Measurements from ENCODE around the gene IQCN.

Gene IQCN

DNA sequence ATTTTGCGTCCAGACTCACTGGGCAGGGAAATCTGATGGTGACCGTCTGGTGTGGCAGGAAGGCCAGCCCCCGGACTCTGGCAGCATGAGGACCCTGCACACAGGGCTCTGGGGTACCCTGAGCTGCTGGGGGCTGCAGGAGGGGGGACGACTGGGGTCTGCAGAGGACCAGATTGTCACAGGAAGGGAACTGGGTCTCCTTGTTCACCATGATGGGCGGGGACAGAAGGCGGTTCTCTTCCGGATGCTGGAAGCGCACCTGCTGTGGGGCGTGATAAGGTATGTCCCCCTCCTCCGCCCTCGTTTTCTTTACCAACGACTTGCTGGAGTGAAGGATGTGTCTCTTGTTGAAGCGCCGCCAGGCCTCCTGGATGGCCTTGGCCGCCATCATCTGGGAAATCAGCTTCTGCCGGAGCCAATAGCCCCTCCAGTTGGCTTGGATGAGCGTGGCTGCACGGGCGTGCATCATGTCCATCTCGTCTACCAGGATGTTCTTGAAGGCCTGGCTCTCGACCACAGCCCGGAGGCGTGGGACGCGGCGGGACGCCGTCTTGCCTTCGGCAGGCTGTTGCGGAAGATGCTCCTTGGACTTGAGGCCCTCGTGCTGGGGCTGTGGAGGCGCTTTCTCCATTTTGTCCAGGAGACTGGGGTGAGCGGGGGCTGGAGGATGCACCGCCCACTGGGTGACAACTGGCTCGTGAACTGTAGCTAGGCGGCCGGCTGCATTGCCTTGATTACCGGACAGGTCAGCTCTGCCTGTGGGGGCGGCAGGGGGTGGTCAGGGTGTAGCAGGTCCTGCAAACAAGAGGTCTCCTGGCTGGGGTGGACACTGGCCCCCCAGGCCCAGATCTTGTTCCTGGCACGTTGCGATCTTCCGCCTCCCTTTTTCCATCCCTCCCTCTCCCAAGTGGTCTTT, 7.2 kb downstream of the IQCN start:
- POLR2A ChIA-PET: interaction anchor here (0.6 kb wide), 1 partner anchor 74 kb away, joined by 3 read pairs; the partner anchor contains the start of gene MPV17L2
- TF ChIP-seq, protein P1, sequence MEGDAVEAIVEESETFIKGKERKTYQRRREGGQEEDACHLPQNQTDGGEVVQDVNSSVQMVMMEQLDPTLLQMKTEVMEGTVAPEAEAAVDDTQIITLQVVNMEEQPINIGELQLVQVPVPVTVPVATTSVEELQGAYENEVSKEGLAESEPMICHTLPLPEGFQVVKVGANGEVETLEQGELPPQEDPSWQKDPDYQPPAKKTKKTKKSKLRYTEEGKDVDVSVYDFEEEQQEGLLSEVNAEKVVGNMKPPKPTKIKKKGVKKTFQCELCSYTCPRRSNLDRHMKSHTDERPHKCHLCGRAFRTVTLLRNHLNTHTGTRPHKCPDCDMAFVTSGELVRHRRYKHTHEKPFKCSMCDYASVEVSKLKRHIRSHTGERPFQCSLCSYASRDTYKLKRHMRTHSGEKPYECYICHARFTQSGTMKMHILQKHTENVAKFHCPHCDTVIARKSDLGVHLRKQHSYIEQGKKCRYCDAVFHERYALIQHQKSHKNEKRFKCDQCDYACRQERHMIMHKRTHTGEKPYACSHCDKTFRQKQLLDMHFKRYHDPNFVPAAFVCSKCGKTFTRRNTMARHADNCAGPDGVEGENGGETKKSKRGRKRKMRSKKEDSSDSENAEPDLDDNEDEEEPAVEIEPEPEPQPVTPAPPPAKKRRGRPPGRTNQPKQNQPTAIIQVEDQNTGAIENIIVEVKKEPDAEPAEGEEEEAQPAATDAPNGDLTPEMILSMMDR (IDR thresholded peaks at IDR 0.05; ENCODE audit: insufficient read depth, low read length, missing control alignments): no peak
- CTCF ChIA-PET: interaction anchor here (1.9 to 4.9 kb wide), 3 partner anchors 12 to 61 kb away, joined by 6 to 45 read pairs (median 6); no protein-coding TSS in a partner anchor
- H3K4me3 ChIP-seq (ENCODE audit: low read depth, low read length): no peak overlapping the region
- no peak for DNase-seq (ENCODE audit: low read depth, low spot score)

DNA sequence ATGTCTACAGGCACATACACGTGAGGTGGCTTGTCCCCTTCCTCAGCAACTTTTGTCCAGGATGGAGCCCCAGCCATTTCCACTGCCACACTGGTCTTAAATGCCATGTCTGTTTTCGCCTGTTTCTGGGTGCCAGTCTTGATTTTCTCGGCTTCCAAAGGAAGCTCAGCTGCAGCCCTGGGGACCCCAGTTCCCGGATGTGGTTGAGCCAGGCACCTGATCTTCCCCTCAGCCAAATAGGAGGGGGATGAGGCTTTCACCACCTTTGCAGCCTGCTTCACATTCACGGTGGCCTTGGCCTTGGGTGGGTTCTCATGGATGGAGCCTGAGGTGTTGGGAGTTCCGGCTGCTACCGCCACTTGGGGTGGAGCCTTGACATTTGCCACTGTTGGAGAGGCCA, 8.7 kb downstream of the IQCN start:
- no peak for DNase-seq (ENCODE audit: low read depth, low spot score)
- H3K4me3 ChIP-seq (ENCODE audit: low read depth, low read length): no peak overlapping the region
- TF ChIP-seq, protein P1 (IDR thresholded peaks at IDR 0.05; ENCODE audit: insufficient read depth, low read length, missing control alignments): no peak
- POLR2A ChIA-PET: no interaction called here
- CTCF ChIA-PET: interaction anchor here (2.2 kb wide), 1 partner anchor 13 kb away, joined by 7 read pairs; no protein-coding TSS in a partner anchor

DNA sequence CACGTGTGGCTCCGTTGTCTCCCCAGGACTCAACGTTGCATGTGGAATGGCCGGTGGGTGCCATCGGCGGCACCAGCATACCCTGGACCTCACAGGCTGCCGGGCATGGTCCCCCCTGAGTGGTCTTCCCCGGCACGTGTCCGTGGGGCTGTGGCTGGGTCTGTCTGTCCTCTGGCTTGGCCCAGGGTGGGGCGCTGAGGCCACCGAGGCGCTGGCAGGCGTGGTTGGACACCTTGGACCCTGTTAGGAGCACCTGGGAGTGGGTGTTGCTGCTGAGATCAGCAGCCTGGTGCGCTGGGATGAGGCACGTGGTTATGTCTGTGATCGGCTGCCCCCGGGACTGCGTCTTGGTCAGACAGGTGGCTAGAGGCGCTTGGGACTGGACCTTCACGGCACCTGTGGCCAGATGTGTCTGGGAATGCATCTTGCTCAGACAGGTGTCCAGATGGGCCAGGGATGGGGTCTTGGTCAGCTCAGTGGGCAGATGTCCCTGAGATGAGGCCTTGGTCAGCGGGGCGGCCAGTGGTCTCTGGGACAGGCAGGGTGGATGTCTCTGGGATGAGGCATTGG, 9.2 kb downstream of the IQCN start:
- TF ChIP-seq, protein P1 (IDR thresholded peaks at IDR 0.05; ENCODE audit: insufficient read depth, low read length, missing control alignments): no peak
- no peak for DNase-seq (ENCODE audit: low read depth, low spot score)
- ChIA-PET CTCF (interaction anchor here (2.2 to 2.8 kb wide), 2 partner anchors 10 to 14 kb away, joined by 7 to 9 read pairs; a partner anchor contains a TSS), POLR2A (no interaction called here)
- H3K4me3 ChIP-seq (ENCODE audit: low read depth, low read length): no peak overlapping the region

DNA sequence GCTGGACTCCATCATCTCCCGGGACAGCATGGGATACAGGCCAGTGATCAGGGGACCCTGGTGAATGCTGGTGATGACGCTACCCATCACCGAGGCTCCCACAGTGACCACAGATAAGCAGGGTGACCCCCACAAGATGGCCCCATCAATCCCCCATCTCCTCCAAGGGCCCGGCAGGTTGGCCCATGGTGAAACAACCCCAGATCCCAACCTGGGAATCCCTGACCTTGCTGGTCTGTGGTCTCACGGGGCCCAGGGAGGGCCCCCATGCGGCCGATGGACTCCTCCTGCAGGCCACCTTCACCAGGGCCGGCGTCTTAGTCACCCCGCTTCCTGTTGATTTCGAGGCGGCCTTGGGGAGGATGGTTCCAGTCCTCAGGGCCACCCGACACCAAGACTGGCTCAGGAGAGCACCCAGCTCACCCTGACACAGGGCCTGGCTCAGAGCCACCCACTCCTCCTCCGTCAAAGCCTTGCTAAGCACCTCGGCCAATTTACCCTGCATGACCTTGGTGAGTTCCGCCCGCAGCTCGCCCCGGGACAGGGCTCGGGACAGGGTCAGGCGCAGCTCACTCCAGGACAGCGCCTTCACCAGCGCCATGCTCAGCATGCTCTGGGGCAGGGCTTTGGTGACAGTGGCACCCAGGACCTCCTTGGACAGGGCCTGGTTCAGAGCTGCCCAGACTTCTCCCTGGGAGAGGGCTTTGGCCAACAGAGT, 10.0 kb downstream of the IQCN start:
- no peak for DNase-seq (ENCODE audit: low read depth, low spot score)

DNA sequence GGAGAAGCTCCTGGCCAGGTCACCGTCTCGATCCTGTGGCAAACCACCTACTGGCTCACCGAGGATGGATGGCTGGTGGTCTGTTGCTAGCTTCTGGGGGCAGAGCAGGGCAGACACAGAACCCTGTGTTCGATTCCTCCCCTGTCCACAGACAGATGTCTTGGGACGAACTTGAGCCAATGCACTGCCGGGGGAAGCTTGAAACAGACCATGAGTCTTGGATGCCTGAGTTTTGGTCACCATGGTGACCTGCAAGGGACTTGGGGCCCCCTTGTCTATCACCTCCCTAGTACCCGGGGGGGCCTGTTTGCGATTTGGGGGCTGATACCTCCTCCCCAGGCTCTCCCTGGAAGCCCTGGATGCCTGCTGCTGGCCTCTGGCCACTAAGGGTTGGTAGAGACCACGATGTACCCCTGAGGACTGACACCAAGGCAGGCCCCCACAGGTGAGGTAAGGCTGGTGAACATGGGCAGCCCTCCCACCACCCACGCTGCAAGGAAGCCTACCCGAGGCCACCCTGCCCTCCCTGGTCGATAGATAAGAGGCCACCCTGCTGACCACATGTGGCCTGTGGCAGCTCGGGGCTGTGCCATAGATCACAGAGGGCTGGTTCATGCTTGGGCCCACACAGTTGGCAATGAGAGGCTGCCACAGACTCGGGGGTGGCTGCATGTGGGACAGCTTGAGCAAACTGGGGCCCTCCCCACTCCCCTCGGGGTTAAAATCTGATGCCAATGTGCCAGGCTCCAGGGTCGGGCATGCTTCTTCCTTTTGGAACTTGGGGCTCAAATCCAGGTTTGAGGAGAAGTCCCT, 10.7 kb downstream of the IQCN start:
- CTCF ChIA-PET: interaction anchor here (0.7 to 2.8 kb wide), 6 partner anchors 9 to 65 kb away, joined by 3 to 11 read pairs (median 7); a partner anchor contains a TSS
- DNase-seq (ENCODE audit: low read depth, low spot score): no peak
- no peak overlapping the region for H3K4me3 ChIP-seq (ENCODE audit: low read depth, low read length)
- POLR2A ChIA-PET: interaction anchor here (1.8 kb wide), 1 partner anchor 11 kb away, joined by 7 read pairs; the partner anchor contains the start of gene IQCN
- TF ChIP-seq, protein P1 (IDR thresholded peaks at IDR 0.05; ENCODE audit: insufficient read depth, low read length, missing control alignments): no peak

More for the DNA sequence above, 10.0 kb downstream of the IQCN start:
- ChIA-PET POLR2A (no interaction called here), CTCF (interaction anchor here (2.2 to 2.8 kb wide), 2 partner anchors 10 to 15 kb away, joined by 7 to 9 read pairs; a partner anchor contains a TSS)
- no peak overlapping the region for H3K4me3 ChIP-seq (ENCODE audit: low read depth, low read length)
- TF ChIP-seq, protein P1 (IDR thresholded peaks at IDR 0.05; ENCODE audit: insufficient read depth, low read length, missing control alignments): no peak

Data from AG04449 (cell line).